ENCODE results near the gene CABLES1. TPM values are rescaled to one million over a fixed set of nuclear protein-coding genes. Genes with fewer than 3 reads are reported as not detected.

CABLES1 gene
- polyA plus RNA-seq, 1 of the 3 experiments (the other 2 are of a cell fraction): 2.2 TPM

DNA sequence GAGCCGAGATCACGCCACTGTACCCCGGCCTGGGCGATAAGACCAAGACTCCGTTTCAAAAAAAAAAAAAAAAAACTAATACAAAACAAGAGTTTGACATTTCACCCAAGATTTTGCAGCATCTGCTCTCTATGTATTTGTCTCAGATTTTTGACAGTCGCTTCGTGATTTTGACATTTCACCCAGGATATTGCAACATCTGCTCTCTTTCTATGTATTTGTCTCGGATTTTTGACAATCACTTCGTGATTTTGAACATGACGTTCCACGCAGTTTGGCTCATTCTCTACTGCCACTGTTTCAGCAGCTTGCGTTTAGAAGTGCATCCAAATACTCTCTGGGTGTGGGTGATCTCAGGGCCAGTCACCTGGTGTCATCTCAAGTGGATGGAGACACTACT, 108.5 kb downstream of the CABLES1 start:
- H3K4me1 ChIP-seq (ENCODE audit: control insufficient read depth in 1 of 2, insufficient read depth in 2 of 2, low read depth in 1 of 2, low read length in 1 of 2): peaks cover 0 to 22% of the 10 kb centered on the region in 2 experiments; a peak in 1 of 4 replicates

DNA sequence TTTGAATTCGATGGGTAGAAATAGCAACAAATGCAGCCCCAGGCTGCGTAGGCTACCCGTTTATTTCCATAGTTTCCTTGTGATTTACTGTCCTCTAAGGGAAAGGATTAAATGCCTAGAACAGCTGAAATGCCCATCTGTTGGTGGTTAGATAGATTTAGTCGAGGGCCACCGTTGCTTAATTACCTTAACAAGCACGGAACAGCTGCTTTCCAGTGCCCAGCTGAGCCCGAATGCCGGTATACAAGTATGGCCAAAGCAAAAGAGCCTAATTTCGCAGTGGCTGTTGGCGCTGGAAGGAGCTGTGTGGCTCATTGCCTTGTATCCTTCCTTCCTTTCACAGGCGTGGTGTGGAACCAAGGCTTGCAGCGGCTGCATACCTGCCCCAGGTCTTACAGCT, 109.1 kb downstream of the CABLES1 start:
- H3K79me2 ChIP-seq (ENCODE audit: insufficient read depth): no peaks in the 10 kb centered on the region
- H2AFZ ChIP-seq (ENCODE audit: low read depth): no peak overlapping the region
- H3K4me1 ChIP-seq (ENCODE audit: control insufficient read depth in 1 of 2, insufficient read depth in 2 of 2, low read depth in 1 of 2, low read length in 1 of 2): peaks cover 0 to 22% of the 10 kb centered on the region in 2 experiments; a peak in 1 of 4 replicates
- H3K27ac ChIP-seq (ENCODE audit: low read depth in 2 of 2, low read length in 1 of 2): peak overlapping the region in 1 of 2 experiments; percentile 36; a peak in 1 of 4 replicates
- H3K9me3 ChIP-seq: no peaks in the 10 kb centered on the region
- TF ChIP-seq FOXM1 (IDR thresholded peaks at IDR 0.05; ENCODE audit: low read depth) (no peak), RFX5 (IDR thresholded peaks at IDR 0.05; ENCODE audit: low read length) (no peak), NFIC (IDR thresholded peaks at IDR 0.05; ENCODE audit: borderline replicate concordance) (no peak), MEF2A (IDR thresholded peaks at IDR 0.05; ENCODE audit: borderline replicate concordance, low read depth) (no peak), CHD2 (IDR thresholded peaks at IDR 0.05; ENCODE audit: low read length, partially characterized antibody) (peak; percentile 17), RCOR1 (IDR thresholded peaks at IDR 0.05; ENCODE audit: low read length) (peak; percentile 59; the same call in 1 of the 2 replicates), FOSL2 (IDR thresholded peaks at IDR 0.05; ENCODE audit: borderline replicate concordance, low read depth) (no peak), GATA2 (CRISPR knock-in tag; IDR thresholded peaks at IDR 0.05) (0 out of 2 replicates have a peak, but pooled peaks have one; percentile 33)
- ChIA-PET POLR2A (no interaction called here), CTCF (interaction anchor here (1.0 to 1.5 kb wide), 3 partner anchors 111 to 118 kb away, joined by 3 to 4 read pairs (median 3); no protein-coding TSS in a partner anchor)
- 74% methylated on average over 7 of the region's 12 CpGs for WGBS (ENCODE audit: low lambda C conversion rate)
- H3K4me3 ChIP-seq (ENCODE audit: low read depth in 2 of 2, low read length in 1 of 2): no peak overlapping the region
- peak; percentile 67 for DNase-seq
- H4K20me1 ChIP-seq (ENCODE audit: insufficient read depth): no peaks in the 10 kb centered on the region
- H3K36me3 ChIP-seq (replicated peaks in 1 of 2; ENCODE audit: control insufficient read depth in 1 of 2, insufficient read depth in 2 of 2, low read length in 1 of 2): no peaks in the 10 kb centered on the region
- H3K9me2 ChIP-seq: no peaks in the 10 kb centered on the region
- H3K9ac ChIP-seq: no peak overlapping the region
- no peaks in the 10 kb centered on the region for H3F3A ChIP-seq (replicated peaks; ENCODE audit: insufficient read depth)
- H3K4me2 ChIP-seq: no peak overlapping the region
- no peaks in the 10 kb centered on the region for H3K27me3 ChIP-seq (ENCODE audit: insufficient read depth)

More for the DNA sequence above, 108.5 kb downstream of the CABLES1 start:
- Histone ChIP-seq H3K79me2 (ENCODE audit: insufficient read depth) (no peaks in the 10 kb centered on the region), H3K4me2 (no peak overlapping the region), H3K27me3 (ENCODE audit: insufficient read depth) (no peaks in the 10 kb centered on the region), H3K4me3 (ENCODE audit: low read depth in 2 of 2, low read length in 1 of 2) (no peak overlapping the region), H3F3A (replicated peaks; ENCODE audit: insufficient read depth) (no peaks in the 10 kb centered on the region), H3K9me2 (no peaks in the 10 kb centered on the region), H3K27ac (ENCODE audit: low read depth in 2 of 2, low read length in 1 of 2) (peak overlapping the region in 1 of 2 experiments; percentile 36; a peak in 2 of 4 replicates), H4K20me1 (ENCODE audit: insufficient read depth) (no peaks in the 10 kb centered on the region), H2AFZ (ENCODE audit: low read depth) (no peak overlapping the region), H3K9me3 (no peaks in the 10 kb centered on the region), H3K36me3 (replicated peaks in 1 of 2; ENCODE audit: control insufficient read depth in 1 of 2, insufficient read depth in 2 of 2, low read length in 1 of 2) (no peaks in the 10 kb centered on the region), H3K9ac (no peak overlapping the region)
- ChIA-PET CTCF (interaction anchor here (1.0 to 1.5 kb wide), 3 partner anchors 110 to 117 kb away, joined by 3 to 4 read pairs (median 3); no protein-coding TSS in a partner anchor), POLR2A (no interaction called here)
- 94% methylated on average over 12 of the region's 12 CpGs for WGBS (ENCODE audit: low lambda C conversion rate)
- TF ChIP-seq YY1 (IDR thresholded peaks at IDR 0.05; ENCODE audit: low read depth) (no peak), MEF2A (IDR thresholded peaks at IDR 0.05; ENCODE audit: borderline replicate concordance, low read depth) (no peak), MXI1 (IDR thresholded peaks at IDR 0.05; ENCODE audit: low read depth, low read length) (no peak)
- TF ChIP-seq, protein P1, sequence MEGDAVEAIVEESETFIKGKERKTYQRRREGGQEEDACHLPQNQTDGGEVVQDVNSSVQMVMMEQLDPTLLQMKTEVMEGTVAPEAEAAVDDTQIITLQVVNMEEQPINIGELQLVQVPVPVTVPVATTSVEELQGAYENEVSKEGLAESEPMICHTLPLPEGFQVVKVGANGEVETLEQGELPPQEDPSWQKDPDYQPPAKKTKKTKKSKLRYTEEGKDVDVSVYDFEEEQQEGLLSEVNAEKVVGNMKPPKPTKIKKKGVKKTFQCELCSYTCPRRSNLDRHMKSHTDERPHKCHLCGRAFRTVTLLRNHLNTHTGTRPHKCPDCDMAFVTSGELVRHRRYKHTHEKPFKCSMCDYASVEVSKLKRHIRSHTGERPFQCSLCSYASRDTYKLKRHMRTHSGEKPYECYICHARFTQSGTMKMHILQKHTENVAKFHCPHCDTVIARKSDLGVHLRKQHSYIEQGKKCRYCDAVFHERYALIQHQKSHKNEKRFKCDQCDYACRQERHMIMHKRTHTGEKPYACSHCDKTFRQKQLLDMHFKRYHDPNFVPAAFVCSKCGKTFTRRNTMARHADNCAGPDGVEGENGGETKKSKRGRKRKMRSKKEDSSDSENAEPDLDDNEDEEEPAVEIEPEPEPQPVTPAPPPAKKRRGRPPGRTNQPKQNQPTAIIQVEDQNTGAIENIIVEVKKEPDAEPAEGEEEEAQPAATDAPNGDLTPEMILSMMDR (IDR thresholded peaks at IDR 0.05): no peak
- no peak for DNase-seq
